Liver (tissue), 9 donors: ENCODE data around the gene ZNF674. TPM values are rescaled to one million over a fixed set of nuclear protein-coding genes. Genes with fewer than 3 reads are reported as not detected.

Source experiments
- DNase-seq: peaks from one replicate; pipeline ENCODE4 v3.0.0-alpha.2; 2017; ENCODE audit warnings: low spot score
- H3K27ac ChIP-seq, 2 donors: one replicate each; pipeline ENCODE4 v1.7.0; 2013; ENCODE audit warnings: inconsistent platforms in 2 of 2, low read length in 2 of 2, control low read depth in 1 of 2, low read depth in 1 of 2, mild to moderate bottlenecking in 1 of 2
- H3K27me3 ChIP-seq, 4 donors: one replicate each; pipeline versions ENCODE4 v1.6.1 to v1.7.0; 2013; ENCODE audit warnings: low read length in 3 of 4, inconsistent platforms in 1 of 4, mild to moderate bottlenecking in 1 of 4, moderate library complexity in 1 of 4; ENCODE audit not compliant: control insufficient read depth in 4 of 4, insufficient read depth in 4 of 4
- H3K36me3 ChIP-seq, 4 donors: one replicate each; pipeline versions ENCODE4 v1.6.1 to v1.7.0; 2013; ENCODE audit warnings: low read length in 3 of 4, mild to moderate bottlenecking in 3 of 4, low read depth in 1 of 4, moderate library complexity in 1 of 4; ENCODE audit not compliant: control insufficient read depth in 4 of 4, insufficient read depth in 3 of 4
- H3K4me1 ChIP-seq, 4 donors: one replicate each; pipeline versions ENCODE4 v1.6.1 to v1.7.0; 2013; ENCODE audit warnings: low read length in 3 of 4, mild to moderate bottlenecking in 3 of 4, moderate library complexity in 1 of 4; ENCODE audit not compliant: control insufficient read depth in 4 of 4, insufficient read depth in 4 of 4
- H3K4me3 ChIP-seq, 3 donors: one replicate each; pipeline versions ENCODE4 v1.6.1 to v1.7.0; 2013; ENCODE audit warnings: low read length in 3 of 3, control low read depth in 1 of 3, low read depth in 1 of 3, mild to moderate bottlenecking in 1 of 3
- H3K9ac ChIP-seq, 2 donors: one replicate each; pipeline ENCODE4 v1.7.0; 2013; ENCODE audit warnings: low read length in 2 of 2, mild to moderate bottlenecking in 2 of 2, moderate library complexity in 2 of 2, control low read depth in 1 of 2, low read depth in 1 of 2
- H3K9me3 ChIP-seq, 4 donors: one replicate each; pipeline versions ENCODE4 v1.6.1 to v1.7.0; 2013; ENCODE audit warnings: low read length in 3 of 4; ENCODE audit not compliant: control insufficient read depth in 4 of 4
- EGR1 ChIP-seq, 2 donors: IDR thresholded peaks; 2 replicates each; pipeline ENCODE4 v1.6.1; 2016 to 2018; ENCODE audit warnings: antibody characterized with exemption in 2 of 2, low read depth in 2 of 2
- FOXA1 ChIP-seq: IDR thresholded peaks from 2 replicates; pipeline ENCODE4 v1.6.1; 2016; ENCODE audit warnings: antibody characterized with exemption
- FOXA2 ChIP-seq: IDR thresholded peaks from 2 replicates; pipeline ENCODE4 v1.6.1; 2016; ENCODE audit warnings: antibody characterized with exemption
- HNF4A ChIP-seq, 2 donors: conservative IDR thresholded peaks; 2 replicates each; pipeline ENCODE4 v1.6.1; 2016; ENCODE audit warnings: antibody characterized with exemption in 2 of 2, mild to moderate bottlenecking in 2 of 2
- HNF4G ChIP-seq: IDR thresholded peaks from 2 replicates; pipeline ENCODE4 v1.6.1; 2016; ENCODE audit warnings: antibody characterized with exemption
- NR2F2 ChIP-seq: IDR thresholded peaks from 2 replicates; pipeline ENCODE4 v1.6.1; 2016; ENCODE audit warnings: antibody characterized with exemption
- RAD21 ChIP-seq, 2 donors: IDR thresholded peaks; 2 replicates each; pipeline ENCODE4 v1.6.1; 2016; ENCODE audit warnings: antibody characterized with exemption in 2 of 2, mild to moderate bottlenecking in 2 of 2
- RXRA ChIP-seq, 2 donors: IDR thresholded peaks; 2 replicates each; pipeline ENCODE4 v1.6.1; 2017 to 2018; ENCODE audit warnings: antibody characterized with exemption in 2 of 2, mild to moderate bottlenecking in 1 of 2
- SP1 ChIP-seq: IDR thresholded peaks from 2 replicates; pipeline ENCODE4 v1.6.1; 2018; ENCODE audit warnings: antibody characterized with exemption, mild to moderate bottlenecking
- TAF1 ChIP-seq: conservative IDR thresholded peaks from 2 replicates; pipeline ENCODE4 v1.6.1; 2016; ENCODE audit warnings: antibody characterized with exemption, mild to moderate bottlenecking
- YY1 ChIP-seq: IDR thresholded peaks from 2 replicates; pipeline ENCODE4 v1.6.1; 2016; ENCODE audit warnings: antibody characterized with exemption, mild to moderate bottlenecking
- WGBS: extraction: QIAGEN DNeasy Blood & Tissue Kit; methylation state at CpG from one replicate; pipeline ENCODE4 v1.1.7; 2013; 5-methylcytosine and 5-hydroxymethylcytosine counted together
- polyA plus RNA-seq, 2 donors: library from polyadenylated mRNA; stranded (reverse) in 1 of 2; unstranded in 1 of 2; fragments of 200-250 nt in 1 of 2; fragments of >200 nt in 1 of 2; fragmentation: Nextera tagmentation in 1 of 2; extraction: Ambion mirVana in 1 of 2; gene quantifications; one replicate each; pipeline versions ENCODE4 v1.2.1 to v1.2.3, GENCODE V29; 2013 to 2015
- total RNA-seq, 2 donors: library from RNA; depleted of rRNA; stranded (reverse); fragments of >200 nt; gene quantifications; one replicate each; pipeline ENCODE4 v1.2.3, GENCODE V29; 2014
- TF ChIP-seq, protein P1 (sequence below): fragments of 150-350 bp; IDR thresholded peaks from 2 replicates; pipeline ENCODE4 v1.5.1; 2017; ENCODE audit warnings: improper control_type of control experiment, low read depth, low read length; ENCODE audit not compliant: missing input control
- TF ChIP-seq, protein P2 (sequence below): IDR thresholded peaks from 2 replicates; pipeline ENCODE4 v1.6.1; 2016; ENCODE audit warnings: antibody characterized with exemption
- TF ChIP-seq, protein P3 (sequence below): IDR thresholded peaks from 2 replicates; pipeline ENCODE4 v1.6.1; 2016; ENCODE audit warnings: antibody characterized with exemption
- TF ChIP-seq, protein P4 (sequence below): IDR thresholded peaks from 2 replicates; pipeline ENCODE4 v1.6.1; 2016; ENCODE audit warnings: antibody characterized with exemption, mild to moderate bottlenecking
- donor health status: healthy.
- donor health status: healthy.
- donor health status: healthy.
- donor health status: healthy.
- donor health status: healthy.

The ZNF674 gene
- total and polyA plus RNA-seq, 4 donors, result 0.84 to 3.6 (median 2.1) TPM

DNA sequence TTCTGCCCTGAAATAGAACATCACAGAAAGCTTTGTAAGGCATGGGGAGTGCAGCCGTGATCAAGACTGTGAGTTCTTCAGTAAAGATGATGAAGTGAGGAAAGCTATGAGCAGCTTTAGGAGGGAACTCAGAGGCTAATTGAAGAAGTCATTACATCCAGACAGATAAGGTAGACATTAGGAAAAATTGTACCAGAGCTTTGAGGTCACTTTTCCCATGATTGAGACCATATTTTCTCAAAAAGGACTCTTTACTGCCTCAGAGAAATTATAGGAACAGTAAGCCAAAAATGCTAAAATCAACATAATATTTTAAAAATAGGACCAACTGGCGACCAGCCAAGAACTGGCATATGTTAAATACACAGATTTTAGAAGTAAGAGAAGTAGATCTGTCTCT, 39.5 kb upstream of the ZNF674 start:
- Histone ChIP-seq H3K9ac (no peak overlapping the region), H3K9me3 (no peaks in the 10 kb centered on the region), H3K4me1 (peaks cover 3 to 24% (median 17%) of the 10 kb centered on the region in 4 donors), H3K36me3 (no peaks in the 10 kb centered on the region), H3K27ac (no peak overlapping the region), H3K4me3 (no peak overlapping the region), H3K27me3 (no peaks in the 10 kb centered on the region)
- no peak for DNase-seq
- no peak for TF ChIP-seq RAD21 (IDR thresholded peaks at IDR 0.05)
- TF ChIP-seq, protein P1, sequence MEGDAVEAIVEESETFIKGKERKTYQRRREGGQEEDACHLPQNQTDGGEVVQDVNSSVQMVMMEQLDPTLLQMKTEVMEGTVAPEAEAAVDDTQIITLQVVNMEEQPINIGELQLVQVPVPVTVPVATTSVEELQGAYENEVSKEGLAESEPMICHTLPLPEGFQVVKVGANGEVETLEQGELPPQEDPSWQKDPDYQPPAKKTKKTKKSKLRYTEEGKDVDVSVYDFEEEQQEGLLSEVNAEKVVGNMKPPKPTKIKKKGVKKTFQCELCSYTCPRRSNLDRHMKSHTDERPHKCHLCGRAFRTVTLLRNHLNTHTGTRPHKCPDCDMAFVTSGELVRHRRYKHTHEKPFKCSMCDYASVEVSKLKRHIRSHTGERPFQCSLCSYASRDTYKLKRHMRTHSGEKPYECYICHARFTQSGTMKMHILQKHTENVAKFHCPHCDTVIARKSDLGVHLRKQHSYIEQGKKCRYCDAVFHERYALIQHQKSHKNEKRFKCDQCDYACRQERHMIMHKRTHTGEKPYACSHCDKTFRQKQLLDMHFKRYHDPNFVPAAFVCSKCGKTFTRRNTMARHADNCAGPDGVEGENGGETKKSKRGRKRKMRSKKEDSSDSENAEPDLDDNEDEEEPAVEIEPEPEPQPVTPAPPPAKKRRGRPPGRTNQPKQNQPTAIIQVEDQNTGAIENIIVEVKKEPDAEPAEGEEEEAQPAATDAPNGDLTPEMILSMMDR, result no peak
- WGBS, result 56% methylated on average over 2 of the region's 2 CpGs

DNA sequence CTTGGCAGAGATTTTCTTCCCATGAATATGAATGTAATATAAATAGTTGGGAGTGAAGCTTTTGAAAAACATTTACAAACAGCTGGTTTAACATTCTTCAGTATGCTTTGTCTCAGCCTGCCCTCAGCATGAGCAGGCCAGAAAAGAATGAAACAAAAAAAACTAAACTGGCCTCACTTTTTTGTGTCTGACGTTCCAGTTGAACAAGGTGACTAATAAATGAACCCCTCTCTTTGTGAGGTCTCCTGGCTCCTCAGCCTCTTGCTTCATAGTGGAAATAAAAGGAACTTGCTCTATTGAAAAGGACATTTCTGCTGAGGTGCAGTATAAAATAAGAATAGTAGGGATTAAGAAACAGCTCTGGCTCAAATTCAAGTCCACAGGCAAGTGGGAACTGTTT, 37.7 kb upstream of the ZNF674 start:
- DNase-seq, result no peak
- Histone ChIP-seq H3K9ac (no peak overlapping the region), H3K4me1 (peaks cover 4 to 17% (median 11%) of the 10 kb centered on the region in 4 donors), H3K27ac (peak overlapping the region; percentile 37 to 41), H3K27me3 (no peaks in the 10 kb centered on the region), H3K4me3 (no peak overlapping the region), H3K36me3 (no peaks in the 10 kb centered on the region), H3K9me3 (no peaks in the 10 kb centered on the region)
- TF ChIP-seq HNF4A (conservative IDR thresholded peaks at IDR 0.05) (no peak), EGR1 (IDR thresholded peaks at IDR 0.05; ENCODE audit: low read depth in 2 of 2) (no peak), FOXA2 (no peak)
- 27% methylated on average over 1 of the region's 1 CpG for WGBS

DNA sequence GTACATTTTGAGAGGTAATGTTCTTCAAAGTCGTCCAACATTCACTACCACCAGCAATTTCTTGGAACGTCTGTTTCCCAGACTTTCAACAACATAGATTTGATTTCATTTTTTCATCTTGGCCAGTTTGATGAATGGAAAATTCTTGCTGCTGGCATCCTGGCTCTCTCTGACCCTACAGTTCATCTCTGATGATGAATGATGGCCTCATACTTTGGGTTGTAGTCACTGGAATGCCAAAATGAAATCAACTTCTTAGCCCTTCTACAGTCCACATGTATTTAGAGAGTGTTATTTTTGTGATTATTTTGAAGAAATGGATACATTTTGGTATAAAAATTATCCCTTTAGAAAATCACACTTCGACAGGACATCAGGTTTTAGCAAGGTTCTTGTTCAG, 37.1 kb upstream of the ZNF674 start:
- 81% methylated on average over 3 of the region's 3 CpGs for WGBS
- Histone ChIP-seq H3K9ac (no peak overlapping the region), H3K27me3 (no peaks in the 10 kb centered on the region), H3K4me3 (no peak overlapping the region), H3K4me1 (peaks cover 3 to 17% (median 10%) of the 10 kb centered on the region in 4 donors), H3K9me3 (no peaks in the 10 kb centered on the region), H3K36me3 (no peaks in the 10 kb centered on the region), H3K27ac (peak overlapping the region in 1 of 2 donors; percentile 12)
- DNase-seq, result no peak
- TF ChIP-seq TAF1, result no peak
- no peak for TF ChIP-seq HNF4G
- TF ChIP-seq EGR1 (IDR thresholded peaks at IDR 0.05; ENCODE audit: low read depth in 2 of 2), result no peak

DNA sequence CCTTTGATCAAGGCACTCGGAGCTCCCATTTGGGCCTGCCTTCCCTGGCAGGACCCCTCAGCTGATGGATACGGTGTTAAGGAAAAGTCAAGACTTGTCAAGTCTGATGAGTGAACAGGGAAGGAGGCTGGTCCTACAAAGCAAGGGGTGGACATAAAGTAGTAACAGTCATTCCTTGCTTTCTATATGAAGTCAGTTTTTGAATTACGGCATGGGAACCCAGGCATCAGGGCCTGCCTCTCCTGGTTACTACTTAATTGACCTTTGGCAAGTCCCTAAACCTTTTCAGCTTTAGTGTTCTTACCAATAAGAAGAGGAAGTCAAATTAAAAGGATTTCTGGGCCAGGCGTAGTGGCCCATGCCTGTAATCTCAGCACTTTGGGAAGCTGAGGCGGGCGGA, 35.4 kb upstream of the ZNF674 start:
- Histone ChIP-seq H3K27ac (no peak overlapping the region), H3K4me3 (no peak overlapping the region), H3K27me3 (no peaks in the 10 kb centered on the region), H3K4me1 (peaks cover 4 to 30% (median 15%) of the 10 kb centered on the region in 4 donors), H3K9me3 (no peaks in the 10 kb centered on the region), H3K9ac (no peak overlapping the region), H3K36me3 (no peaks in the 10 kb centered on the region)
- WGBS, result 90% methylated on average over 6 of the region's 6 CpGs
- DNase-seq, result no peak
- TF ChIP-seq, protein P2, sequence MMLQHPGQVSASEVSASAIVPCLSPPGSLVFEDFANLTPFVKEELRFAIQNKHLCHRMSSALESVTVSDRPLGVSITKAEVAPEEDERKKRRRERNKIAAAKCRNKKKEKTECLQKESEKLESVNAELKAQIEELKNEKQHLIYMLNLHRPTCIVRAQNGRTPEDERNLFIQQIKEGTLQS, result no peak
- TF ChIP-seq, protein P3, sequence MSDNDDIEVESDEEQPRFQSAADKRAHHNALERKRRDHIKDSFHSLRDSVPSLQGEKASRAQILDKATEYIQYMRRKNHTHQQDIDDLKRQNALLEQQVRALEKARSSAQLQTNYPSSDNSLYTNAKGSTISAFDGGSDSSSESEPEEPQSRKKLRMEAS, result no peak
- TF ChIP-seq TAF1 (no peak), FOXA1 (no peak), NR2F2 (no peak), RXRA (IDR thresholded peaks at IDR 0.05) (no peak), EGR1 (IDR thresholded peaks at IDR 0.05; ENCODE audit: low read depth in 2 of 2) (no peak), RAD21 (IDR thresholded peaks at IDR 0.05) (no peak), YY1 (no peak), SP1 (no peak), HNF4A (conservative IDR thresholded peaks at IDR 0.05) (no peak), FOXA2 (no peak)
- TF ChIP-seq, protein P1, result no peak
- TF ChIP-seq, protein P4, sequence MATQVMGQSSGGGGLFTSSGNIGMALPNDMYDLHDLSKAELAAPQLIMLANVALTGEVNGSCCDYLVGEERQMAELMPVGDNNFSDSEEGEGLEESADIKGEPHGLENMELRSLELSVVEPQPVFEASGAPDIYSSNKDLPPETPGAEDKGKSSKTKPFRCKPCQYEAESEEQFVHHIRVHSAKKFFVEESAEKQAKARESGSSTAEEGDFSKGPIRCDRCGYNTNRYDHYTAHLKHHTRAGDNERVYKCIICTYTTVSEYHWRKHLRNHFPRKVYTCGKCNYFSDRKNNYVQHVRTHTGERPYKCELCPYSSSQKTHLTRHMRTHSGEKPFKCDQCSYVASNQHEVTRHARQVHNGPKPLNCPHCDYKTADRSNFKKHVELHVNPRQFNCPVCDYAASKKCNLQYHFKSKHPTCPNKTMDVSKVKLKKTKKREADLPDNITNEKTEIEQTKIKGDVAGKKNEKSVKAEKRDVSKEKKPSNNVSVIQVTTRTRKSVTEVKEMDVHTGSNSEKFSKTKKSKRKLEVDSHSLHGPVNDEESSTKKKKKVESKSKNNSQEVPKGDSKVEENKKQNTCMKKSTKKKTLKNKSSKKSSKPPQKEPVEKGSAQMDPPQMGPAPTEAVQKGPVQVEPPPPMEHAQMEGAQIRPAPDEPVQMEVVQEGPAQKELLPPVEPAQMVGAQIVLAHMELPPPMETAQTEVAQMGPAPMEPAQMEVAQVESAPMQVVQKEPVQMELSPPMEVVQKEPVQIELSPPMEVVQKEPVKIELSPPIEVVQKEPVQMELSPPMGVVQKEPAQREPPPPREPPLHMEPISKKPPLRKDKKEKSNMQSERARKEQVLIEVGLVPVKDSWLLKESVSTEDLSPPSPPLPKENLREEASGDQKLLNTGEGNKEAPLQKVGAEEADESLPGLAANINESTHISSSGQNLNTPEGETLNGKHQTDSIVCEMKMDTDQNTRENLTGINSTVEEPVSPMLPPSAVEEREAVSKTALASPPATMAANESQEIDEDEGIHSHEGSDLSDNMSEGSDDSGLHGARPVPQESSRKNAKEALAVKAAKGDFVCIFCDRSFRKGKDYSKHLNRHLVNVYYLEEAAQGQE, result no peak
